Activated CD8-positive, alpha-beta memory T cell treated with anti-CD3 and anti-CD28 coated beads, Interleukin-2, amount 50 U/mL, for 1 hour (primary cell): ENCODE data around the gene NES.

Experiments used
- DNase-seq: peaks from one replicate; pipeline ENCODE4 v3.0.0-alpha.2; 2020; ENCODE audit errors: extremely low read depth

NES gene

GRCh38 chr1:156704930-156705320, 27.7 kb upstream of the NES start:
- DNase-seq = no peak

- no peak for DNase-seq
These were observed 27.0 kb upstream of the NES start for GRCh38 chr1:156704166-156704711.

- DNase-seq = no peak
These were observed 26.5 kb upstream of the NES start for GRCh38 chr1:156703741-156704140.

GRCh38 chr1:156703336-156703735, 26.1 kb upstream of the NES start:
- DNase-seq = no peak

- DNase-seq = no peak
These were observed 23.7 kb upstream of the NES start for GRCh38 chr1:156700736-156701531.

- no peak for DNase-seq
These were observed 21.8 kb upstream of the NES start for GRCh38 chr1:156698995-156699394.

- no peak for DNase-seq
These were observed 20.3 kb upstream of the NES start for GRCh38 chr1:156697481-156697880.

GRCh38 chr1:156696755-156697154, 19.5 kb upstream of the NES start:
- no peak for DNase-seq

GRCh38 chr1:156694690-156694962, 17.4 kb upstream of the NES start:
- DNase-seq = no peak

GRCh38 chr1:156693848-156694689, 16.9 kb upstream of the NES start:
- no peak for DNase-seq

- DNase-seq = no peak
These were observed 16.0 kb upstream of the NES start for GRCh38 chr1:156692925-156693847.

- DNase-seq = no peak
These were observed 15.3 kb upstream of the NES start for GRCh38 chr1:156692441-156692924.

GRCh38 chr1:156691665-156692440, 14.6 kb upstream of the NES start:
- no peak for DNase-seq

- DNase-seq = no peak
These were observed 14.0 kb upstream of the NES start for GRCh38 chr1:156691191-156691590.

GRCh38 chr1:156690675-156691036, 13.4 kb upstream of the NES start:
- DNase-seq = no peak

- DNase-seq = no peak
These were observed 12.9 kb upstream of the NES start for GRCh38 chr1:156689953-156690674.

- peak; percentile 47 for DNase-seq
These were observed 12.1 kb upstream of the NES start for GRCh38 chr1:156689035-156689952.

- no peak for DNase-seq
These were observed 7.1 kb upstream of the NES start for GRCh38 chr1:156684227-156684782.
